Body of pancreas (tissue), 4 donors: ENCODE results near the gene GPX1.

Experiments used
- CTCF ChIP-seq, 7 experiments: fragments of 450-650 bp in 4 of 7; fragments of 200-600 bp in 3 of 7; sonication (generic) in 3 of 7; IDR thresholded peaks; one replicate each; pipeline ENCODE4 v1.5.1; 2016 to 2019; ENCODE audit warnings: antibody characterized with exemption in 7 of 7
- POLR2A ChIP-seq, 3 donors: fragments of 450-650 bp; IDR thresholded peaks; one replicate each; pipeline ENCODE4 v1.6.1; 2016; ENCODE audit warnings: antibody characterized with exemption in 3 of 3, mild to moderate bottlenecking in 2 of 3

- no peak for TF ChIP-seq CTCF (IDR thresholded peaks at IDR 0.05)
- no peak for TF ChIP-seq POLR2A (IDR thresholded peaks at IDR 0.05)
Observed at GRCh38 chr3:49349348-49350114, 8.6 kb downstream of the GPX1 start.
